Lung microvascular endothelial cell (primary cell): ENCODE measurements around the gene INTS6. TPM values are rescaled to one million over a fixed set of nuclear protein-coding genes. Genes with fewer than 3 reads are reported as not detected.
A peak's percentile ranks its signal among the peaks of the same experiment; 100 is the strongest.
"Not testable (repeated sequence)": the region's sequence is repeated elsewhere in the genome, so short reads cannot be mapped to it uniquely, and the experiment has no call there.

Experiments
- DNase-seq, 2 donors: peaks; one replicate each; pipeline versions ENCODE4 v3.0.0 to v3.0.0-alpha.2; 2010; ENCODE audit warnings: low read depth in 2 of 2
- total RNA-seq: library from RNA; depleted of rRNA; stranded (reverse); fragments of >200 nt; gene quantifications from 2 replicates; pipeline ENCODE4 v1.2.1, GENCODE V29; 2014

INTS6 gene
- total RNA-seq, 1 donor from 2014 or later, result 34.3 TPM

DNA sequence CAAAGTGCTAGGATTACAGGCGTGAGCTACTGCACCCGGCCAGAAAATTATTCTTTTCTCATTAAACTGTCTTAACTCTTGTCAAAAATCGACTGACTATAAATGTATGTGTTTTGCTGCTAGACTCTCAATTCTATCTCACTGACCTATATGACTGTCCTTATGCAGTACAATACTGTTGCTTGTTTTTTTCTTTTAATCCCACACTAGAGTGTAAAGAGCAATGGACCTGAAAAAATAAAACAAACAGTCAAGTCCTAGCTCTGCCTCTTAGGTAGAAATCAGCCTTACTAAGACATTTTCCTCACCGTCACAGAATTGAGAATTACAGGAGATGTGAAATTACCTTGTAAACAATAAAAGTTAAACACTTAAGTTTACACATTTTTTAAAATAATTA, 35.1 kb downstream of the INTS6 start:
- DNase-seq, result no peak

GRCh38 chr13:51416107-51416506, 36.7 kb downstream of the INTS6 start:
- no peak for DNase-seq

GRCh38 chr13:51415339-51415738, 37.5 kb downstream of the INTS6 start:
- DNase-seq, result not testable (repeated sequence)

- DNase-seq, result no peak
Observed at GRCh38 chr13:51412431-51412830, 40.4 kb downstream of the INTS6 start.

GRCh38 chr13:51405176-51405575, 47.7 kb downstream of the INTS6 start:
- no peak for DNase-seq

GRCh38 chr13:51397262-51397941, 55.4 kb downstream of the INTS6 start:
- DNase-seq, result peak in 1 of 2 donors; percentile 19

GRCh38 chr13:51396352-51396751, 56.5 kb downstream of the INTS6 start:
- DNase-seq, result no peak

DNA sequence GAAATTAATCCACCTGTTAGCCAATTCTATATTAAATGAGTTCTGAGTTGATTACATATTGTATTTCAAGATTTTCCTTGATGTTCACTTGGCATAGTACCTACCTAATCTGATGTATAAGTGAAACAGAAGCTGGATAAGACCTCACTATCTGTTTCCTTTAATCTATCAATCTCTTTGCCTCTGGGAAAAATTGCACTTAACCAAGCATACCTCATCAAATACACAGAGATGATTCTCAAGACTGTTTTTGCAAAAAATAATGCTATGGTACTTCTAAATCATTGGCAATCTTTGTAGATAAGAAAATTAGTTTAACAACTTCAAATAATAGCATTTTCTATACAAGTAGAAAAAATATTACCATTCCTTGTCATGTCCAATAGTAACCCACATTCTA, 58.1 kb downstream of the INTS6 start:
- DNase-seq, result no peak

- DNase-seq, result no peak
Observed at GRCh38 chr13:51385114-51385513, 67.7 kb downstream of the INTS6 start.

DNA sequence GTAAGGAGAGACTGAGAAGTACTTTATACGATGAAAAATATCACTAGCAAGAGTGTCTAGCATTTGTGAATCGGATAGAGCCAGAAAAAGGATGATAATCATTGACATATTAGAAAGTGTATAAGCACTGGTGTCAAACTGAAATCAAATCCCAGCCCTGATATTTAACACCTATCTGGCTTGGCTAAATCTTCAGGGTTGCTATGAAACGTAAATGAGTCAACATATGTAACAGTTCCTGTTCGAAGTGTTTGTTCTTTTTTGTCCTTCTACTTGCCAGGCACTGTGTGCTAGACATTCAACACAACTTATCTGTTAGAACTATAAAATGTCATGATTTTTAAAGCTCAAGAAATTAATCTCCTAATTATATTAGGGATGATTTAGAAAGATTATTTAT, 72.6 kb downstream of the INTS6 start:
- DNase-seq, result peak; percentile 69 to 85

GRCh38 chr13:51373451-51373850, 79.4 kb downstream of the INTS6 start:
- DNase-seq, result no peak

DNA sequence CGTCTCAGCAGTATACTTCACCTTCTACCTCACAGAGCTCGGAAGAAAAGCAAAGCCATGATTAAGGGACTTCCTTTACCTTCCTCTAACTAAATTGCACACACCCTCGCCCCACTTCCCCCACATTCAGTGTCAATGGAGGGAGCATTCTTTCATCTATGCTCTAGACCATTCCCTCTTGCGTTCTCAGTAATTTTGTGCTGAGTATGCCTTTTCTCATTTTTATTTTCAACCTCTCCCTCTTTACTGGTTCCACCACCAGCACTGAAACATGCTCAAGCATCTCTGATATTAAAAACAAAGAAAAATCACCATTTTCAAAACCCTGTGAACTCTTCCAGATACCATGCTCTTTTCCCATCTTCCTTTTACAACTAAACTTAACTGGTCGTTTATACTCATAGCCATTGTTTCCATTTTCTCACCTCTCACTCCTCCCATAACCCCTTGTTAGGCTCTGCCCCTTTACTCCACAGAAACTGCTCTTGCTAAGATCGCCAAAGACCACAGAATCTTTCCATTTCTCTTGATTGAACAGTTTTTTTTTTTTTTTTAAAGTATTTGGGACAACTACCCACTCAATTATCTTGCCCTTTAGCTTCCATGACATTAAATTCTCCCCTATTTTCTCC, 81.0 kb downstream of the INTS6 start:
- DNase-seq, result no peak

- DNase-seq, result no peak
Observed at GRCh38 chr13:51370811-51371210, 82.0 kb downstream of the INTS6 start.

GRCh38 chr13:51370116-51370515, 82.7 kb downstream of the INTS6 start:
- DNase-seq, result no peak

- peak in 1 of 2 donors; percentile 91 for DNase-seq
Observed at GRCh38 chr13:51364404-51365008, 88.3 kb downstream of the INTS6 start.

GRCh38 chr13:51363625-51364024, 89.2 kb downstream of the INTS6 start:
- no peak for DNase-seq

- no peak for DNase-seq
Observed at GRCh38 chr13:51361106-51361505, 91.7 kb downstream of the INTS6 start.

DNA sequence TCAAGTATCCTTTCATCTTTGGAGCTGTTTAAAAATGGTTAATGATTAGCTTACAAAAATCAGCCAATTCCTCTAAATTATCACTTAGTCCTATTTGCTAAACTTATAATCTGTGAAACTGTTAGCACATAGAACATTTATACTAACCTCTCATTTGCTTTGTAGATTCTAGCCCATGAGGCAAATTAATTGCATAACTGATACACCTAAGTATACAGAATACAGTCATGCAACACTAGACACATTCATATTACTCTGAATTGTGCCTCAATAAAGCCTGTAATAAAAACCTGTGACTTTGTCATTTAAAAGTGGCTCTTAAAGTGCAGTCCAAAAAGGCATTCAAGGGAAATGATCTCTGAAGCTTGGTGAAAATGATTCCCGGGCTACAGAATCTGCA, 92.3 kb downstream of the INTS6 start:
- no peak for DNase-seq

DNA sequence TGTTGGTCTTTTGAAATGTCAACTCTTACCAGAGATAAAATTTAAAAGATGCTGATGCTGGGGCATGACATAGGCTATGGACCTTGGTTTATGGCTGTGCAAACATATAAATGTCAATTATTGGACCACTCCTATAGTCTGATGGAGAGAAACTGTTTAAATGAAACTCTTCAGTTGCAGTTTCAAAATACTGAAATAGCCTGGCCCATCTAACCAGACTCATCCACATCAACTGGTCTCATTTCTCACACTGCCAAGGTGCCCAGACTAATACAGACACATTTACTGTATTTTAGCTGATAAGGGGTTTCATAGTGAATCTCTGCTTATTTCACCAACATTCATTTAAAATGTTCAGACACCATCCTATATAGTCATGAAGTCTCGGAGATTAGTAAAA, 93.5 kb downstream of the INTS6 start:
- DNase-seq, result no peak

DNA sequence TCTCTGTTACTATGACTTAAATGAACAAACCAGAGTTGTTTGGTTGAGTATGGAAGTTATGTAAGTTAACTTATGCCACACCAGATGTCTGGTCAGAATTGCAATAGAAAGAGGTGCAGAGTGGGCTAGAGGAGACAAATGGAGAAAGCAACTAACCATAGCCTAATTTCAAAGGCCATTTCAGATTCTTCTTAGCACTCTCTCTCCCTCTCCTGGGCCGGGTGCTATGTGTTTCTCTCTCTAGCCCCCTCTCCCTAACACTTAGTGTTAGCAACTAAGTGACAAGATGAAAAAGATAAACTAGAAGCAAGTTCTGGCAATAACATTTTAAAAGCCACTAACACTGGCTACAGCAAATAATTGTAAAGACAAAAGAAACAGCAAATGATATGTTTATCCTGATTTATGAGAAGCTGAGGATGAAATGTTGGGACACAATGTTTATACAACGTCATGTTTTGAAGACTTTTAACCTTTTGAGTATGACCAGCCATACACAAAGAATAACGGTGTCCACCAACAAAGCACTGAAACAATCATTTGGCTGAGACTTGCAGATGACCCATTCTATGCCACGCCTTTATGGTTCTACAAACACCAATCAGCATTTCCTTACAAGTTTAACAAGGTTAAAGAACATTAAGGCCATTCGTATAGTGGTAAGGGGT, 94.8 kb downstream of the INTS6 start:
- DNase-seq, result peak; percentile 21 to 34

DNA sequence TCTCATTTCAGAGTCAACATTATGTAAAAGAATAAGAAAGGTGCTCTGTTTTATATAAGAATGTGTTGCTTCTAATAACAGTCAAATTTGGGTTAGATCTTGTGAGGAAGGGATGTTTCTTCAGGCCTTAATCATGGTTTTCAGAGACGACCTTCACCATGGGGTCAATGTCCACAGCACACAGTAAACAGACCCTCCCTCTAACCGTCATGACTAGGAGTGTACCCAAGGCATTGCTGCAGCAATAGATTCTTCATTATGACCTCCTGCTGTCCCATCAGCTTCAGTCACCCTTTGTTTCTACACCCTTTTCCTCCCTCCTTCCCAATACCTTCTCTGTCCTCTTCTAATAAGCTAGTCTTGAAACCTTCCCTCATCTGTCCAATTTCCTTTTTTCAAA, 97.6 kb downstream of the INTS6 start:
- no peak for DNase-seq

GRCh38 chr13:51349016-51349415, 103.8 kb downstream of the INTS6 start:
- no peak for DNase-seq
